Neural progenitor cell (in vitro differentiated cells): Measurements from ENCODE around the gene WDR27. TPM values are rescaled to one million over a fixed set of nuclear protein-coding genes. Genes with fewer than 3 reads are reported as not detected.

Experiments
- DNase-seq: peaks from one replicate; pipeline ENCODE4 v3.0.0-alpha.2; 2016; ENCODE audit warnings: low spot score
- H2AFZ ChIP-seq: fragments of 200-600 bp; sonication (generic); replicated peaks from 2 replicates; pipeline ENCODE4 v1.6.1; 2016; ENCODE audit warnings: antibody characterized with exemption
- H3F3A ChIP-seq: fragments of 200-600 bp; sonication (generic); 2 replicates; pipeline ENCODE4 v1.6.1; 2016; ENCODE audit warnings: antibody characterized with exemption, low read depth
- H3K27ac ChIP-seq: fragments of 200-600 bp; sonication (generic); 2 replicates; pipeline ENCODE4 v1.5.1; 2016; ENCODE audit warnings: mild to moderate bottlenecking
- H3K27me3 ChIP-seq: fragments of 200-600 bp; sonication (generic); 2 replicates; pipeline ENCODE4 v1.6.1; 2016; ENCODE audit warnings: mild to moderate bottlenecking, moderate library complexity
- H3K36me3 ChIP-seq: fragments of 200-600 bp; sonication (generic); 2 replicates; pipeline ENCODE4 v1.5.1; 2016
- H3K4me1 ChIP-seq: fragments of 200-600 bp; sonication (generic); 2 replicates; pipeline ENCODE4 v1.6.1; 2016; ENCODE audit warnings: mixed run types
- H3K4me2 ChIP-seq: fragments of 200-600 bp; sonication (generic); 2 replicates; pipeline ENCODE4 v1.6.1; 2016
- H3K4me3 ChIP-seq: fragments of 200-600 bp; sonication (generic); 2 replicates; pipeline ENCODE4 v1.5.1; 2016
- H3K79me2 ChIP-seq: fragments of 200-600 bp; sonication (generic); 2 replicates; pipeline ENCODE4 v1.6.1; 2016; ENCODE audit warnings: low read depth
- H3K9ac ChIP-seq: fragments of 200-600 bp; sonication (generic); 2 replicates; pipeline ENCODE4 v1.6.1; 2016
- H3K9me3 ChIP-seq: fragments of 200-600 bp; sonication (generic); 2 replicates; pipeline ENCODE4 v1.5.1; 2016; ENCODE audit warnings: low read depth
- H4K20me1 ChIP-seq: fragments of 200-600 bp; sonication (generic); 2 replicates; pipeline ENCODE4 v1.6.1; 2016; ENCODE audit warnings: low read depth
- H3K27ac Mint-ChIP-seq: 3 replicates; pipeline ENCODE4 v1.8.0; 2021; ENCODE audit warnings: mixed read lengths
- H3K27me3 Mint-ChIP-seq: 2 replicates; pipeline ENCODE4 v1.8.0; 2022; ENCODE audit warnings: low read depth, mild to moderate bottlenecking, inconsistent platforms, moderate library complexity, mixed read lengths; ENCODE audit not compliant: insufficient read depth
- H3K36me3 Mint-ChIP-seq: 3 replicates; pipeline ENCODE4 v1.8.0; 2021; ENCODE audit warnings: mixed read lengths
- H3K4me1 Mint-ChIP-seq: 3 replicates; pipeline ENCODE4 v1.8.0; 2021; ENCODE audit warnings: mixed read lengths
- H3K4me3 Mint-ChIP-seq: 3 replicates; pipeline ENCODE4 v1.8.0; 2021; ENCODE audit warnings: mild to moderate bottlenecking, moderate library complexity, mixed read lengths
- H3K9me3 Mint-ChIP-seq: 3 replicates; pipeline ENCODE4 v1.8.0; 2020; ENCODE audit warnings: mixed read lengths
- CTCF ChIP-seq: fragments of 200-600 bp; sonication (generic); IDR thresholded peaks from 2 replicates; pipeline ENCODE4 v1.5.1; 2017; ENCODE audit warnings: antibody characterized with exemption, mild to moderate bottlenecking
- EZH2 ChIP-seq: fragments of 200-600 bp; sonication (generic); IDR thresholded peaks from 2 replicates; pipeline ENCODE4 v1.6.1; 2017; ENCODE audit warnings: antibody characterized with exemption, mild to moderate bottlenecking, moderate library complexity
- EZH2phosphoT487 ChIP-seq: fragments of 200-600 bp; sonication (generic); IDR thresholded peaks from 2 replicates; pipeline ENCODE4 v1.6.1; 2017; ENCODE audit warnings: antibody characterized with exemption
- total RNA-seq: library from RNA; depleted of rRNA; stranded (reverse); fragments of >200 nt; gene quantifications from 2 replicates; pipeline ENCODE4 v1.2.3, GENCODE V29; 2015; ENCODE audit warnings: low replicate concordance

WDR27 gene
- total RNA-seq, 1 donor from 2014 or later = 69.0 TPM

DNA sequence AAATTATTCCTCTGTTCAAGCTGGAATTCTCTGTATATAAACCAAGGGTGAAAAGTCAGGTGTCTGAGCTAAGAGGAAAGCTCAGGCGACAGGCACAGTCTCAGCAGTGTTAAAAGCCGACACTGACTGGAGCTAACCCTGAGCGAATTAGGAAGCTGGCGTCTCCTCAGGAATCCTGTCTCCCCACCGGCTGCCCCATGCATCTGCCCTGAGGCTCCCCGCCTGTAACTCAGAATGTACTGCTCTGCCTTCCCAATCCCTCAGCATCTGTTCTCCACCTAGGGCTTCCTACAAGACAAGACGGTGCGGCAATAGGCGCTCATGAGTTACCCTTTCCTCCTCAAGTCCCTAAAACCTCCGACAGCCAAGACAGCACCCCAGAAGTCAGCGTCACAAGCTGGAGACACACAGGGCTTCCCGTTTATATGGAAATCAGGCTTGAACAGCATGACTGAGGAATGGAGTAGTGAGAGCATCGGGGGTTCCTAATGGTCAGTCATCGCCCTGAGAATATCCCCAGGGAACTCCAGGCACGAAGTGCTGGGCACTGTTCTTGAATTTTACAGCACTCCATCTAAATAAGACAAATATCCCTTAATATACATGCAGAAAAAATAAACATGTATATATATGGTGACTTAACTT, 33.5 kb downstream of the WDR27 start:
- H3K9me3 Mint-ChIP-seq = no peaks in the 10 kb centered on the region
- H3F3A ChIP-seq = no peaks in the 10 kb centered on the region
- H4K20me1 ChIP-seq = no peaks in the 10 kb centered on the region
- H3K27ac Mint-ChIP-seq = no peak overlapping the region
- peaks cover 3% of the 10 kb centered on the region for H3K27me3 Mint-ChIP-seq
- no peaks in the 10 kb centered on the region for H3K27me3 ChIP-seq
- H3K9me3 ChIP-seq = no peaks in the 10 kb centered on the region
- no peaks in the 10 kb centered on the region for H3K4me1 ChIP-seq
- no peak overlapping the region for H2AFZ ChIP-seq
- peaks cover 4% of the 10 kb centered on the region for H3K36me3 ChIP-seq
- H3K4me1 Mint-ChIP-seq = peaks cover 6% of the 10 kb centered on the region
- no peak overlapping the region for H3K4me3 ChIP-seq
- H3K9ac ChIP-seq = no peak overlapping the region
- no peak for TF ChIP-seq EZH2
- TF ChIP-seq EZH2phosphoT487 = no peak
- no peak for TF ChIP-seq CTCF
- H3K4me3 Mint-ChIP-seq = no peak overlapping the region
- DNase-seq = no peak
- H3K79me2 ChIP-seq = no peaks in the 10 kb centered on the region
- H3K27ac ChIP-seq = no peak overlapping the region
- H3K4me2 ChIP-seq = no peak overlapping the region
- H3K36me3 Mint-ChIP-seq = peaks cover 45% of the 10 kb centered on the region

DNA sequence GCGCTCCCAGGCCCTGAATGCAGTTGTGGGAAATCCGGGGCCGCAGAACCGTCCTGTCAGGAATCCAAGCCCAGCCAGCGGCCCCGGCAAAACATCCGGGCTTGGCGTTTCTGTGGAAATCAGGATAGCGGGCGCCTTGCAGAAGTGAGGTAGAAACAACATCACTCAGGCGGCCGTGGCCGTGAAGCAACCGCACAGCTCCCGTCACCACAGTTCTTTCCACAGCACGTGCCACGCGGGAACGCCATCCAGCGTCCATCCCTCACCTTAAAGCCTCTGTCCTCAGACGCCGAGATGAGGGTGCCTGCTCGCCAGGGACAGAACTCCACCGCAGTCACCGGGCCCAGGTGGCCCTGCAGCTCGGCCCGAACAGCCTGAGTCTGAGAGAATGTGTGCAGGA, 34.1 kb downstream of the WDR27 start:
- H3K4me3 Mint-ChIP-seq = no peak overlapping the region
- H3K27me3 ChIP-seq = no peaks in the 10 kb centered on the region
- no peaks in the 10 kb centered on the region for H3K79me2 ChIP-seq
- H3K27ac ChIP-seq = no peak overlapping the region
- H3K4me1 ChIP-seq = no peaks in the 10 kb centered on the region
- H3K4me2 ChIP-seq = no peak overlapping the region
- peaks cover 4% of the 10 kb centered on the region for H3K36me3 ChIP-seq
- no peak overlapping the region for H3K9ac ChIP-seq
- peaks cover 6% of the 10 kb centered on the region for H3K4me1 Mint-ChIP-seq
- no peak for TF ChIP-seq CTCF
- TF ChIP-seq EZH2 = no peak
- TF ChIP-seq EZH2phosphoT487 = no peak
- peaks cover 51% of the 10 kb centered on the region for H3K36me3 Mint-ChIP-seq
- no peak overlapping the region for H2AFZ ChIP-seq
- DNase-seq = no peak
- H3K9me3 Mint-ChIP-seq = no peaks in the 10 kb centered on the region
- H4K20me1 ChIP-seq = no peaks in the 10 kb centered on the region
- peaks cover 3% of the 10 kb centered on the region for H3K27me3 Mint-ChIP-seq
- H3F3A ChIP-seq = no peaks in the 10 kb centered on the region
- H3K27ac Mint-ChIP-seq = no peak overlapping the region
- no peak overlapping the region for H3K4me3 ChIP-seq
- H3K9me3 ChIP-seq = no peaks in the 10 kb centered on the region

GRCh38 chr6:169666441-169666840, 35.4 kb downstream of the WDR27 start:
- Histone ChIP-seq H3K79me2 (no peaks in the 10 kb centered on the region), H3K9ac (no peak overlapping the region), H3K4me1 (no peaks in the 10 kb centered on the region), H4K20me1 (no peaks in the 10 kb centered on the region), H3K4me2 (no peak overlapping the region), H3K27me3 (no peaks in the 10 kb centered on the region), H2AFZ (no peak overlapping the region), H3K4me3 (no peak overlapping the region), H3F3A (no peaks in the 10 kb centered on the region), H3K36me3 (peaks cover 4% of the 10 kb centered on the region), H3K9me3 (no peaks in the 10 kb centered on the region), H3K27ac (no peak overlapping the region)
- Mint-ChIP-seq H3K4me1 (peaks cover 6% of the 10 kb centered on the region), H3K9me3 (no peaks in the 10 kb centered on the region), H3K27me3 (peaks cover 3% of the 10 kb centered on the region), H3K4me3 (no peak overlapping the region), H3K27ac (no peak overlapping the region), H3K36me3 (peaks cover 47% of the 10 kb centered on the region)
- no peak for DNase-seq
- TF ChIP-seq EZH2phosphoT487 = no peak
- TF ChIP-seq EZH2 = no peak
- no peak for TF ChIP-seq CTCF
